Large intestine (tissue), 3 donors: ENCODE results near the gene SERTM2. TPM values are rescaled to one million over a fixed set of nuclear protein-coding genes. Genes with fewer than 3 reads are reported as not detected.
A peak's percentile ranks its signal among the peaks of the same experiment; 100 is the strongest.

Experiments
- DNase-seq, 2 donors: peaks; one replicate each; pipeline versions ENCODE4 v3.0.0 to v3.0.0-alpha.2; 2013
- H3K27ac ChIP-seq: one replicate; pipeline ENCODE4 v1.5.1; 2013; ENCODE audit warnings: low read length
- H3K27me3 ChIP-seq: 2 replicates; pipeline ENCODE4 v1.6.1; 2013; ENCODE audit warnings: low read length; ENCODE audit not compliant: control insufficient read depth, insufficient read depth
- H3K36me3 ChIP-seq: 2 replicates; pipeline ENCODE4 v1.6.1; 2013; ENCODE audit warnings: low read length; ENCODE audit not compliant: control insufficient read depth, insufficient read depth
- H3K4me1 ChIP-seq: one replicate; pipeline ENCODE4 v1.6.1; 2013; ENCODE audit warnings: low read length; ENCODE audit not compliant: control insufficient read depth, insufficient read depth
- H3K4me3 ChIP-seq: one replicate; pipeline ENCODE4 v1.5.1; 2013; ENCODE audit warnings: low read length
- H3K9me3 ChIP-seq: one replicate; pipeline ENCODE4 v1.6.1; 2013; ENCODE audit warnings: mild to moderate bottlenecking, low read depth, low read length, moderate library complexity; ENCODE audit not compliant: control insufficient read depth
- WGBS: methylation state at CpG from one replicate; pipeline ENCODE4 v1.1.5; 2013; ENCODE audit warnings: low lambda C conversion rate; ENCODE audit not compliant: insufficient coverage; 5-methylcytosine and 5-hydroxymethylcytosine counted together
- polyA plus RNA-seq: library from polyadenylated mRNA; unstranded; fragments of 120-200 nt; gene quantifications from one replicate; pipeline ENCODE4 v1.2.1, GENCODE V29; 2013

SERTM2 gene
- polyA plus RNA-seq, 1 donor: 0.30 TPM

GRCh38 chrX:111503485-111503993, 7.9 kb upstream of the SERTM2 start:
- no peak for DNase-seq
- Histone ChIP-seq H3K27ac (no peak overlapping the region), H3K4me1 (no peaks in the 10 kb centered on the region), H3K9me3 (no peaks in the 10 kb centered on the region), H3K4me3 (no peak overlapping the region), H3K27me3 (no peaks in the 10 kb centered on the region), H3K36me3 (no peaks in the 10 kb centered on the region)
- WGBS: no CpG with 5 or more reads among the region's 2 CpGs

- Histone ChIP-seq H3K27ac (no peak overlapping the region), H3K4me1 (no peaks in the 10 kb centered on the region), H3K9me3 (no peaks in the 10 kb centered on the region), H3K4me3 (no peak overlapping the region), H3K27me3 (no peaks in the 10 kb centered on the region), H3K36me3 (no peaks in the 10 kb centered on the region)
- WGBS: 70% methylated on average over 2 of the region's 6 CpGs
- DNase-seq: no peak
Measured at GRCh38 chrX:111504941-111505340, 6.5 kb upstream of the SERTM2 start.

- Histone ChIP-seq H3K36me3 (no peaks in the 10 kb centered on the region), H3K4me3 (no peak overlapping the region), H3K27me3 (no peaks in the 10 kb centered on the region), H3K27ac (no peak overlapping the region), H3K4me1 (no peaks in the 10 kb centered on the region), H3K9me3 (no peaks in the 10 kb centered on the region)
- no peak for DNase-seq
- no CpG with 5 or more reads among the region's 2 CpGs for WGBS
Measured at GRCh38 chrX:111505783-111506182, 5.7 kb upstream of the SERTM2 start.

- Histone ChIP-seq H3K36me3 (no peaks in the 10 kb centered on the region), H3K4me3 (no peak overlapping the region), H3K9me3 (no peaks in the 10 kb centered on the region), H3K4me1 (no peaks in the 10 kb centered on the region), H3K27ac (no peak overlapping the region), H3K27me3 (no peaks in the 10 kb centered on the region)
- WGBS: no CpG with 5 or more reads among the region's 1 CpG
- DNase-seq: no peak
Measured at GRCh38 chrX:111506826-111507225, 4.6 kb upstream of the SERTM2 start.

GRCh38 chrX:111507933-111508332, 3.5 kb upstream of the SERTM2 start:
- no peaks in the 10 kb centered on the region for H3K36me3 ChIP-seq
- H3K4me1 ChIP-seq: no peaks in the 10 kb centered on the region
- no peak overlapping the region for H3K27ac ChIP-seq
- no peak overlapping the region for H3K4me3 ChIP-seq
- DNase-seq: no peak
- H3K27me3 ChIP-seq: no peaks in the 10 kb centered on the region
- no peaks in the 10 kb centered on the region for H3K9me3 ChIP-seq

GRCh38 chrX:111515298-111515697, 3.9 kb downstream of the SERTM2 start:
- no peak for DNase-seq
- Histone ChIP-seq H3K27ac (no peak overlapping the region), H3K9me3 (no peaks in the 10 kb centered on the region), H3K36me3 (no peaks in the 10 kb centered on the region), H3K4me1 (no peaks in the 10 kb centered on the region), H3K27me3 (no peaks in the 10 kb centered on the region), H3K4me3 (no peak overlapping the region)

GRCh38 chrX:111518667-111519066, 7.2 kb downstream of the SERTM2 start:
- H3K27me3 ChIP-seq: no peaks in the 10 kb centered on the region
- H3K4me3 ChIP-seq: no peak overlapping the region
- H3K4me1 ChIP-seq: no peaks in the 10 kb centered on the region
- DNase-seq: no peak
- no peak overlapping the region for H3K27ac ChIP-seq
- no CpG with 5 or more reads among the region's 5 CpGs for WGBS
- H3K9me3 ChIP-seq: no peaks in the 10 kb centered on the region
- H3K36me3 ChIP-seq: no peaks in the 10 kb centered on the region

- H3K27ac ChIP-seq: no peak overlapping the region
- no peak overlapping the region for H3K4me3 ChIP-seq
- no CpG with 5 or more reads among the region's 2 CpGs for WGBS
- no peaks in the 10 kb centered on the region for H3K9me3 ChIP-seq
- no peaks in the 10 kb centered on the region for H3K36me3 ChIP-seq
- H3K27me3 ChIP-seq: no peaks in the 10 kb centered on the region
- no peaks in the 10 kb centered on the region for H3K4me1 ChIP-seq
- DNase-seq: peak; percentile 5 to 30
Measured at GRCh38 chrX:111519215-111519614, 7.8 kb downstream of the SERTM2 start.

GRCh38 chrX:111520506-111520905, 9.1 kb downstream of the SERTM2 start:
- Histone ChIP-seq H3K27ac (no peak overlapping the region), H3K4me3 (no peak overlapping the region)

GRCh38 chrX:111521169-111521568, 9.7 kb downstream of the SERTM2 start:
- Histone ChIP-seq H3K4me1 (no peaks in the 10 kb centered on the region), H3K27ac (no peak overlapping the region), H3K36me3 (no peaks in the 10 kb centered on the region), H3K27me3 (no peaks in the 10 kb centered on the region), H3K4me3 (no peak overlapping the region), H3K9me3 (no peaks in the 10 kb centered on the region)
- WGBS: no CpG with 5 or more reads among the region's 1 CpG
- no peak for DNase-seq

More at GRCh38 chrX:111520506-111520905, 9.1 kb downstream of the SERTM2 start:
- Histone ChIP-seq H3K27me3 (no peaks in the 10 kb centered on the region), H3K36me3 (no peaks in the 10 kb centered on the region), H3K4me1 (no peaks in the 10 kb centered on the region), H3K9me3 (no peaks in the 10 kb centered on the region)
- DNase-seq: no peak

GRCh38 chrX:111543212-111543741, 31.8 kb downstream of the SERTM2 start:
- Histone ChIP-seq H3K9me3 (no peaks in the 10 kb centered on the region), H3K4me3 (no peak overlapping the region), H3K36me3 (no peaks in the 10 kb centered on the region), H3K27me3 (no peaks in the 10 kb centered on the region), H3K4me1 (no peaks in the 10 kb centered on the region), H3K27ac (no peak overlapping the region)
- no CpG with 5 or more reads among the region's 3 CpGs for WGBS
- DNase-seq: no peak
